Measurements from ENCODE around the gene NRG2.

Gene NRG2

DNA sequence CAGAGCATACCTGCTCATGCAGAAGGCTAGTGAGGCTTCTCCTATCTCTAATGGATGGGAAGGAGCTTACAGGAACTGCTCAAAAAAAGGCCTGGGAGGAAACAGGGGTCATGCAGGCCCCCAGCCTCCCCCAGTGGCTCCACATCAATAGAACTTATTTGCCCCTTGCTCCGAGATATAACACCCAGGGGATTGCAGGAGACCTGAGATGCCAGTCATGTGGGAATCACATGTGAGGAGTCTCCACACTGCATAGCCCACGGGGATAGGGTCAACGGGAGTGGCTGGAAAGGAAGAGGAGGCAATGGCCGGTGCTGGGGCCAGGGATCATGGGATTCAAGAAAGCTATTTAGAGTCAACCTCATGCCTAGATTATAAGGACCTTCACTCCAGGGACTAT lies 76.2 kb downstream of the NRG2 start:
- H3K27ac ChIP-seq = no peak overlapping the region
- TF ChIP-seq ZFX (IDR thresholded peaks at IDR 0.05; ENCODE audit: borderline replicate concordance) (no peak), CTCF (IDR thresholded peaks at IDR 0.05) (no peak)

DNA sequence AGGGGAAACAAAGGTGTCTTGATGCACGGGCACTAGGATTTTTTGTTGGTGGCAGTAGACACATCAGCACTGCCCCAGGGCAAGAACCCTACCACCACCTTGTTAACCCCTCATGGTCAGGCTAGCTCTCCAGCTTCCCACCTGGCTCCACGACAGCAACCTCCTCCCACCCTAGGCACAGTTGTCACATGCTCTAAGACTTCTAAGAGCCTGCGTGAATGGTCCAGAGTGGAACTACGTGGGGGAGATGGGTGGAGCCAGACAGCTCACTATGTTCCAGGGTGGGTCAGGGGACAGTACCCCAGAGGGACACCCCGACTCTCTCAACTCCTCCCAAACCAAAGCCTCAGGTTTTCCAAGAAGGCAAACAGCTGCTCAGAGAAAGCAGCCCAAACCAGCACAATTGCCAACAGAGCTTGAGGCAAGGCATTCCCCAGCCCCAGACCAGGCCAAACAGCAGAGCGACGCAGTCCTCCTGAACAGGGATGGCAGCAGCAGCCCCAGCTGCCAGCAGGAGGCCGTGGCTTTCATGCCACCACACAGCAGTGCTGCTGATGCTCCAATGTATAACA lies 78.0 kb downstream of the NRG2 start:
- no peak overlapping the region for H3K27ac ChIP-seq
- no peak for TF ChIP-seq CTCF (IDR thresholded peaks at IDR 0.05)

DNA sequence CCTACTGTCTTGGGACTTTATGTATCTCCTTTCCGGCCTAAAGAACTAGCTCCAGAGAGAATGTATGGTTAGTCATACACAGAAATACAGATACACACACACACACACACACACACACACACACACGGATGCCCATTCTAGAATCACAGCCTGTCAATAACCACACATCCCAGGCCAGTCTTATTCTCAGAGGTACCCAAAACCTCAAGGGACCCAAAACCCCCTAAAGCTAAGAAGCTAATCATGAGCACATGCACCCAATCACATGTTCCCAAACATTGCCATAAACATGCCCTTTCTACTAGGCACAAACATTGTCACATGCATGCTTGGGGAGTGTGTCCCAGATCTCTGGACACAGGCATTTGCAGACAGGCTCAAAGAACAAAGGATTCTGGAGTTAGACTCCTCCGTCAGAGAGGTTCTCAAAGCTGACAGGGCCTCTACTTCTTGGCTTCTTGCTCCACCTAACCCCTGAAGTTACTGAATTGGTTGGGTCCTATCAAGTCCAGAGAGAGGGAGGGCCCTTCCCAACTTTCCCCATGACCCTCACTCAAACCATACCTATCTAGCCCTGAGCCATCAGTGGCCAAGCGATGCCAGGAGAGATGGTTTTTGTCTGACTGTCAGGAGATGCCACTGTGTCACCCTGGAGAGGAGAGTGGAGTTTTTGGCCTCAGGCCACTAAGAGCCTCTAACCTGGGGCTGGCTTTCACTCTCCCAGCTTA lies 78.7 kb downstream of the NRG2 start:
- TF ChIP-seq ZFX (IDR thresholded peaks at IDR 0.05; ENCODE audit: borderline replicate concordance) = no peak
- no peak for TF ChIP-seq CTCF (IDR thresholded peaks at IDR 0.05)
- H3K27ac ChIP-seq = no peak overlapping the region

DNA sequence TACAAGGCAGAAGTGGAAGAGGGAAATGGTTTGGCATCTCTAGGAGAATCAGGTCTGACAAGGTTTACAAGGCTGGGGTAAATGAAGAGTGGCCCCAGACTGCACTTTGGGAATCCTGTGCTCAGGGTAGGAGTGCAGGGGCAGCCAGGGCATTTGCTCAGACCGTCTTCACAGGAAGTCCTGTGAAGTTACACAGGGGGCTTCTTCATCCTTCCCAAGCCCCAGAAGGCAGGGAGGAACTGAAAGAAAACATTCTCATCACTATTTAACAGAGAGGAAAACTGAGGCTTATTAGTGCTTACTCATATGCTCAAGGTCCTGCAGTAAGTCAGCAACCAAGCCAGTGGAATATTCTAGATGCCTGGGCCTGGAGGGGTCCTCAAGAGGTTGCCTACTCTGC lies 80.7 kb downstream of the NRG2 start:
- TF ChIP-seq CTCF (IDR thresholded peaks at IDR 0.05) (no peak), ZFX (IDR thresholded peaks at IDR 0.05; ENCODE audit: borderline replicate concordance) (no peak)
- no peak overlapping the region for H3K27ac ChIP-seq

DNA sequence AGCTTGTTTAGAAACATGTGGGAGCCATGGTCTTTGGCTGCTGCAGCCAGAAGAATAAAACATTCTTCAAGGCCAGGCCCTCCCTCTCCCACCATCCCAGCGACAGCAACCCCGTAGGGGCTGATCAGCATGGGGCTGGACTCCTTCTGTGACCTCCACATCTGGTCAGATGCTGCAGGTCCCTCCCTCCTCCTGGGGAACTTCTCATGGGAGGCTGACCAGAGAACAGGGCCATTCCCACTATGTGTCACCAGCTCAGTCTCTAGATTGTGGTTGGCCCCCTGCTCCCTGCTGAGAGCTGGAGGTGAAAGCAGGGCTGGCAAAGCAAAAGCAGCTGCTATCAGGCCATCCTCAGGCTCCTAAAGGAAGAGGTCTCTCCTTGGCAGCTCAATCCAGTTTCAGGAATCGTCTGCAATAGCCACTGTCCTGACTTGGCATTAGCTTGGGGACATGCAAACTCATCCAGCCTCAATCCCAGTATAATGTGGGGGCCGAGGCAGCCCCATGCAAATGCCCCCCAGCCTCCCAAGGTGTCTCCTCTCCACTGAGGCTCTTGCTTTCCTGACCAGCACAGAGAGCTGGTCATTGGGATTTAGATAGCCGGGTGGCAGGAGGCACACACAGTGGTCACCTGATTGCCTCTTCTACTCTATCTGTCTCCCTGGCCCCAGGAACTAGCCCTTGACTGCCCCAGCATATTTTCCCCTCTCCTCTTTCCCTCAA lies 81.5 kb downstream of the NRG2 start:
- H3K27ac ChIP-seq = no peak overlapping the region
- TF ChIP-seq CTCF (IDR thresholded peaks at IDR 0.05) = no peak
- no peak for TF ChIP-seq ZFX (IDR thresholded peaks at IDR 0.05; ENCODE audit: borderline replicate concordance)

DNA sequence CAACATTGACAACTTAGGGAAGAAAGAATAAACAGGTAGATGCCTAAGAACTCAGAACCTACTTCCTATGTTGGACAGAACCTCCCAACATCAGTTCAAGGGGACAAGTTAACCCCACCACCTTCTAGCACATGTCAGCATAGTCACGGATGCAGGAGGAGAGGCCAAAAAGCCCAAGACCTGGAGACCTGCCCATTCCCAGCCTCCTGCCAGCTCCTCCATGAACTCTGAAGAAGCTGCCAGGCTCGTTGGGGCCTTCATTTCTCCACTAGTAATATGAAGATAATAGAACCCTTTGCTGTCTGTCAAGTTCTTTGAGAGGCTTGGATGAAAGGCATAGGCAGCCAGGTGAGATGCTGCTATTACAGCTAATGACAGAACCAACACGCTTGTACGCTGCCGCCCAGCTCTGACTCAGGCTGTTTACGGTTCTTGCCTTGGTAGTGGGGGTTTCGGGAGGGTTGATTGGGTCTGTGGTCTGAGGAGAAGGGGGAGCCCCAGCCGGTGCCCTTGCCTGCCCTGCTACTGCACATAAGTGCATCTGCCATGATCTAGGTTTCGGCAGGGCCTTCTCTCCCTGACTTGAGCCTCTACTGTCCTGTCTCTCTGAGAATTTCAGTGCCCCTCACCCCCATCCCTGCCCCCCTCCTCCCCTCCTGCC lies 82.2 kb downstream of the NRG2 start:
- H3K27ac ChIP-seq = no peak overlapping the region
- TF ChIP-seq CTCF (IDR thresholded peaks at IDR 0.05) (no peak), ZFX (IDR thresholded peaks at IDR 0.05; ENCODE audit: borderline replicate concordance) (no peak)

Measured in 22Rv1 (cell line).